UCSD-AML1 (cell line): Measurements from ENCODE around the gene SCN1B.

Source experiments
- DNase-seq: peaks from one replicate; lab custom pipeline; 2025; ENCODE audit not compliant: unreplicated experiment; lab: John Stamatoyannopoulos, UW

The SCN1B gene

GRCh38 chr19:35070471-35070870 is 40.2 kb downstream of the SCN1B start:
- DNase-seq = no peak

DNA sequence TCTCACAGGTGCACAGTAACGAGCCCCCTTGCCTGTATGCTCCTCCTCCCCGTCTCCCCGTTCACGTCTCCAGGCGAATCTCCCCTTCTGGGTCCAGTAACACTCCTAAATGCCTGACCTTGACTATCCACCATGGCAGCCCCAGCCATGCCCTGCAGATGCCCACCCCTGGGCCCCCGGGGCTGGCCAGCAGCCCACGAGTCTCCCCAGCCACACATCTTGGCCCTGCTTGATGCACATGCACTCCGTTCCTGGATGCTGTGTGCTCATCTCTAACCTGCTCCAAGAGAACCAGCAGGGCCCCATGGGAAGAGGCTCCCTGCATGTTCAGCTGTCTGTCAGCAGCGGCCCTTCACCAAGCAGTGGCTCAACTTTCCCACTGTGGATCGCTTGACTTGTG is 43.2 kb downstream of the SCN1B start:
- no peak for DNase-seq

- no peak for DNase-seq
Measured at GRCh38 chr19:35073941-35074340, 43.7 kb downstream of the SCN1B start.

- no peak for DNase-seq
Measured at GRCh38 chr19:35074426-35075201, 44.3 kb downstream of the SCN1B start.

- DNase-seq = no peak
Measured at GRCh38 chr19:35075202-35076025, 45.1 kb downstream of the SCN1B start.

GRCh38 chr19:35076026-35076370 is 45.7 kb downstream of the SCN1B start:
- DNase-seq = no peak

- no peak for DNase-seq
Measured at GRCh38 chr19:35076657-35077056, 46.4 kb downstream of the SCN1B start.

DNA sequence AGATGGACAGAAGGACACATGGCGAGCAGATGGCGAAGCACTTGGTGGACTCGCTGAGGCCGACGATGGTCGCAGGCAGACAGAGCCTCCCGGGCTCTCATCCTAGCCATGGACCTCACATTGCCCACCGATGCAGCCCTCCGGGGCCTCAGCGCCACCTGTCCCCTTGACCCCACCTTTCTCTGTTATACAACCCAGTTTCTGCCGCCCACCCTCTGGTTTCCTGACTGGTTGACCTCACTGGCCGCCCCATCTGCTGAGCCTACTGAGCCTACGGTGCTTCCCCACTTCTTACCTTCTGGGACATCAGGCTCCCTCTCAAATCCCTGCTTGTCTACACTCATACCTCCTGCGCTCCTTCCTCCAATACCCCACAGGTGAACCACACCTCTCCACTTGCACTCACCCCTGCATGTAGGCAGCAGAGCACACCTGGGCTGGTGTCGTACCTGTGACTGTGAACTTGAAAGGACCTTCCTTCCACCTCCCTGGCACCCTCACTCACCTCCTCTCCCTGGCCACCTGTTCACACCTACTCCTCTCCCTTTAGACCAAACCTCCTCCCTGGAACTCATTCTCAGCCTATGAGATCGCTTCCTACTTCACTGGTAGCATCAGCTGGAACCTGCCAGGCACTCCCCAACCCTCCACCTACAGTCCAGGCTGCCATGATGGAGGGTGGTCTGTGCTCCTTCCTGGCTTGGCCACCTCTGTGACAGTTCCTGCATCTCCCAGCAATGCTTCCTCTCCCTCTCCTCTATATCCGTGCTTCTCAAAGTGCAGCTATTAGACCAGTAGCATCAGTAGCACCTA is 47.3 kb downstream of the SCN1B start:
- DNase-seq = no peak

DNA sequence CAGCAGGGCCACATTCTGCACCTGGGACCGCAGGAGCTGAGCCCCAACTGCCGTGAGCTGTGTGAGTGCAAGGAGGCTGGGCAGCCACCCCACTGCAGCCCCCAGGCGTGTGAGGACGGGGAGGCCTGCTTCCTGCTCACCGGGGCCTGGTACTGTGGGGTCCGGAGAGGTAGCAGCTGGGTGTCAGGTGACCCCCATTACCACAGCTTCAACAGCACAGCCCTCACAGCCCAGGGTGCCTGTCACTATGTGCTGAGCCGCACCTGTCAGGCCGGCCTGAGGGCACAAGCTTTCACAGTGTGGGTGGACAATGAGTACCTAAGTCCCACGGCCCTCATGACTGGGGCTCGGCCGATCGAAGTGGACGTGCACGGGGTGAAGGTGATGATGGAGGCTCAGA is 49.6 kb downstream of the SCN1B start:
- no peak for DNase-seq

DNA sequence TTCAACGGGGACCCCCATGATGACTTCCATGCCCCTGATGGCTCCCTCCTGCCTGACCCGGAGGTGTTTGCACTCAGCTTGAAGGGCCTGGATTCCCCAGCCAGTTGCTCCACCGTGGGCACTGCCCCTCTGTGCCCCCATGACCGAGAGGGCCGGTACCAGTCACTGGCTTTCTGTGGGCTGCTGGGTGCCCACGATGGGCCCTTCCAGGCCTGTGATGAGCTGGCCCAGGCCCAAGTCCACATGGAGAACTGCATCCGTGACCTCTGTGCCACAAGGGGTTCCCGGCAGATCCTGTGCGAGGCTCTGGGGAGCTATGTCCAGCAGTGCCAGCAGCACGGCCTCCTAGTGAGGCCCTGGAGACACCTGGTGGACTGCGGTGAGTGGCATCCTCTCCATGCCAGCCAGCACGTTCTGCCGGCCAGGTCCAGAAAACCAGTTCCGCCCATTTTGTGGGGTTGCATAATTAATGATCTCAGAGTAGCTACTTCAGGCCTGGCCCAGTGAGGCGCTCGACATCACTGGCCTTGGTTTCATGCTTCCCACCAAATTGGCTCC is 50.4 kb downstream of the SCN1B start:
- DNase-seq = no peak

- no peak for DNase-seq
Measured at GRCh38 chr19:35081201-35081600, 50.9 kb downstream of the SCN1B start.

GRCh38 chr19:35083691-35084508 is 53.6 kb downstream of the SCN1B start:
- DNase-seq = no peak

DNA sequence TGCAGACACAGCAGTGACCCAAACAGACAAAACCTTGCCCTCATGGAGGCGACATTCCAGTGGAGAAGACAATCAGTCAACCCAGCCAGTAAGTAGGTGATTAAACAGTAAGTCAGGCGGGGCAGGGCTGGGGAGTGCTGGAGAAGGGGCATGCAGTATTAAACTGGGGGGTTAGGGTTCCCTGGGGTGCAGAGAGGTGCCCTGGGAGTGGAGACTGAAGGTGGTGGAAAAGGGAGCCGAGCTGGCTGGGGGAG is 54.2 kb downstream of the SCN1B start:
- DNase-seq = no peak

- no peak for DNase-seq
Measured at GRCh38 chr19:35085947-35086346, 55.7 kb downstream of the SCN1B start.

GRCh38 chr19:35086455-35086854 is 56.2 kb downstream of the SCN1B start:
- DNase-seq = no peak

DNA sequence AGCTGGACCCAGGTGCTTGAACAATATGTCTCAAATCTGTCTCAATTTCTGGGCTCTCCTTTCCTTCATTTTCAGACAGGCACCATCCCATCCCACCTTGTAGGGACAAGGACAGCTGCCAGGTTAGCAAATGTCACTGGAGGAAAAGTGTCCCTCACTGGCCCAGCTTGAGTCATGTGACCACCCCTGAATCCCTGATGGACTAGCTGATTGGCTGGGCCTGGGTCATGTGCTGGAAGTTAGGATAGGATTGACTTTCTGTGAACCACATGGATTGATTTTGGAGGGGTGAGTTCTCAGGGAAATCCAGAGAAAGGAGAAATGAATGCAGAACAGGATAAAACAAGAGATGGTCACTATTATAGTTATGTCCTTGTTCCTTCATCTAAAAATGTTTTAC is 57.1 kb downstream of the SCN1B start:
- no peak for DNase-seq

DNA sequence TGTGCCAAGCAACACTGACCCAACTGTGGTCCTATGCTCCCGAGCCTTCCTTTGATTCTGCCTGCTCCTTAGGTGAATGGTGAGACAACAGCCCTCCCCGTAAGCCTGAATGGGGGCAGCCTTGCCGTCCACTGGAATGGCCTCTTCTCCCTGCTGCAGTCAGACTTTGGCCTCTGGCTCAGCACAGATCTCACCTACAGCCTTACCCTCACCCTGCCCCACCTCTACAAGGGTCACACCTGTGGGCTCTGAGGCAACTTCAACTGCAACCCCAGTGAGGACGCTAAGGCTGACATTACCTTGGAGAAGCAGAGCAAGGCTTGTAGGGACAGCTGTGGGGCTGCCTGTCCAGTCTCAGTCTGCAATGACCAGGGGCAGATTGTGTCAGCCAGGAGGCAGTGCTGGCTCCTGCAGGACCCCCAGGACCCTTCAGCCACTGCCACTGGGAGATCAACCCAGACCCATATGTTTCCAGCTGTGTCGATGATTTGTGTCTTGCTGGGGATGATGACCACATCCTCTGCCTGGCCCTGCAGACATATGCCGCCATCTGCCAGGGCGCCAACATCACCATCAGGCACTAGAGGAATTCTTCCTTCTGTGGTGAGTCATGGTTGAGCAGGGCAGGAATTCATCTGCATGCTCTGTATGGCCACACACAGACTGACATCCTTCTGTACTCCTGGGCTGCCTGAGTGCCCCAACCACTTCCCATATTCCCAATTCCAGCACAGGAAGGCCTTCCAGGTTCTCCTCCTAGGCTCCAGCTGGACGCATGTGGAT is 58.1 kb downstream of the SCN1B start:
- no peak for DNase-seq

- no peak for DNase-seq
Measured at GRCh38 chr19:35089554-35089953, 59.3 kb downstream of the SCN1B start.
